Neuron (in vitro differentiated cells): ENCODE measurements around the gene TELO2.

ENCODE experiments used
- H2AFZ ChIP-seq: one replicate; pipeline ENCODE4 v1.6.1; 2013; ENCODE audit warnings: low read depth, mild to moderate bottlenecking, inconsistent platforms, low read length, moderate library complexity
- H3K27me3 ChIP-seq: one replicate; pipeline ENCODE4 v1.6.1; 2013; ENCODE audit warnings: low read length; ENCODE audit not compliant: insufficient read depth
- H3K36me3 ChIP-seq: one replicate; pipeline ENCODE4 v1.6.1; 2013; ENCODE audit warnings: low read length; ENCODE audit not compliant: insufficient read depth
- H3K4me1 ChIP-seq: one replicate; pipeline ENCODE4 v1.6.1; 2013; ENCODE audit warnings: low read length; ENCODE audit not compliant: insufficient read depth
- H3K4me3 ChIP-seq: 2 replicates; pipeline ENCODE4 v1.5.1; 2013; ENCODE audit warnings: mild to moderate bottlenecking, low read length, moderate library complexity
- H3K9me3 ChIP-seq: one replicate; pipeline ENCODE4 v1.6.1; 2013; ENCODE audit warnings: low read length

Gene TELO2

DNA sequence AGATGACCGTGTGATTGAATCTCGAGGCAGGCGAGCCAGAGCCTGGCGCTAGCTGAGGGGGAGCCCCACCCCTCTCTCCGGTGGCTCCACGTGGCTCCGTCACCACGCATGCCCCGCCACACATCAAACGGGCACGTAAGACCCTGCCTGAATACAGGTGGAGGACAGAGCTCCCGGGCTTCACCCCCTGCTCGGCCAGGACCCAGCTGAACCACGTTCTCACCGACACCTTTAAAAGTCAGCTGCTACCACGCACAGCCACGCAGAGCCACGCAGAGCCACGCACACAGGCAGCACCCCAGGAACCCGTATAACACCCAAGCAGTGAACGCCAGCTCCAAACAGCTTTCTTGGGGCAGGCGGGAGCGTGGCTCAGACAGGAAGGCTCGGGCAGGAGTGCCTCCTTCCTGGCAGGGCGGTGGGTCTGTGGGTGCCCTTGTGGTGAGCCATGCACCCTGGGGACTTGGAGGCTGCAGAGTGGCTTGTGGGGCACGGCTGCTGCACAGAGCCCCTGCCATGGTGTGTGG is 44.7 kb downstream of the TELO2 start:
- Histone ChIP-seq H3K4me3 (no peak overlapping the region), H3K9me3 (no peaks in the 10 kb centered on the region), H3K36me3 (peaks cover 3% of the 10 kb centered on the region), H3K4me1 (no peaks in the 10 kb centered on the region), H3K27me3 (no peaks in the 10 kb centered on the region), H2AFZ (no peak overlapping the region)

GRCh38 chr16:1538804-1539520 is 45.8 kb downstream of the TELO2 start:
- Histone ChIP-seq H3K36me3 (peaks cover 3% of the 10 kb centered on the region), H3K4me1 (no peaks in the 10 kb centered on the region), H3K9me3 (no peaks in the 10 kb centered on the region), H3K4me3 (no peak overlapping the region), H2AFZ (no peak overlapping the region), H3K27me3 (no peaks in the 10 kb centered on the region)

- Histone ChIP-seq H3K36me3 (peaks cover 3% of the 10 kb centered on the region), H2AFZ (no peak overlapping the region), H3K27me3 (no peaks in the 10 kb centered on the region), H3K9me3 (no peaks in the 10 kb centered on the region), H3K4me1 (no peaks in the 10 kb centered on the region), H3K4me3 (no peak overlapping the region)
Measured at GRCh38 chr16:1539720-1540555, 46.8 kb downstream of the TELO2 start.

GRCh38 chr16:1540556-1540855 is 47.3 kb downstream of the TELO2 start:
- Histone ChIP-seq H3K4me1 (no peaks in the 10 kb centered on the region), H3K27me3 (no peaks in the 10 kb centered on the region), H3K4me3 (no peak overlapping the region), H3K36me3 (peaks cover 3% of the 10 kb centered on the region), H3K9me3 (no peaks in the 10 kb centered on the region), H2AFZ (no peak overlapping the region)

DNA sequence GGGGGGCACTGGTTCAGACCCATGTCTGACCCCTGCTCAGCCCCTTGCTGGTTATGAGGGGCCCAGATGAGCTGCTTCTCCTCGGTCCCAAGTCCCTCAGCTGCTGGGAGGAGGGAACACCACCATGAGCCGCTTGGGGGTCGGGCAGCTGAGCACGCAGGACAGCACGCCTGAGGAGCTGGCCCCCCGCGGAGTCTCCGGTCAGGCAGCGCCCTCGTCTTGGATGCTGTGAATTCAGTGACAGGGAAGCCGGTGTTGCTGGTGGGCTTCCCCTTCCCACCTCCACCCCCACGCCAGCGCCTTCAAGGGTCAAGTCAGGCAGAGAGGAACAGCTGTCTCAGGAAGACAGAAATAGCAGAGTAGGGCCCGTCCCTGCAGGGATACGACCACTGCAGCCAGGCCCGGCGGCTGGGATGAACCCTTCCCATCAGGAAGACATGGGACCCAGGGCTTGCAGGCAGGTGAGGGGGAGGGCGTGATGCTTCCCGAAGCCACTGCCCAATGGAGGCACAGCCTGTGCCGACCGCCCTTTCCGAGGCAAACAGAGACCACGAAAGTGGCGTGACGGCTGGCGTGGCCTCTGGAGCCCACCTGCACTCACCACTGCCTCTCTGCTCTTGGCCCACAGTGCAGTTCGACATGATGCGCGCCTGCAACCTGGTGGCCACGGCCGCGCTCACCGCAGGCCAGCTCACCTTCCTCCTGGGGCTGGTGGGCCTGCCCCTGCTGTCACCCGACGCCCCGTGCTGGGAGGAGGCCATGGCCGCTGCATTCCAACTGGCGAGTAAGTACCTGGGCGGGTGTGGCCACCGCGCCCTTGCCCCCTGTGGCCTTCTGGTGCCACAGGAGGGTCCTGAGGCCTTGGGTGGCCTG is 48.4 kb downstream of the TELO2 start:
- Histone ChIP-seq H3K4me3 (no peak overlapping the region), H3K4me1 (no peaks in the 10 kb centered on the region), H3K36me3 (peaks cover 3% of the 10 kb centered on the region), H3K27me3 (no peaks in the 10 kb centered on the region), H2AFZ (no peak overlapping the region), H3K9me3 (no peaks in the 10 kb centered on the region)

DNA sequence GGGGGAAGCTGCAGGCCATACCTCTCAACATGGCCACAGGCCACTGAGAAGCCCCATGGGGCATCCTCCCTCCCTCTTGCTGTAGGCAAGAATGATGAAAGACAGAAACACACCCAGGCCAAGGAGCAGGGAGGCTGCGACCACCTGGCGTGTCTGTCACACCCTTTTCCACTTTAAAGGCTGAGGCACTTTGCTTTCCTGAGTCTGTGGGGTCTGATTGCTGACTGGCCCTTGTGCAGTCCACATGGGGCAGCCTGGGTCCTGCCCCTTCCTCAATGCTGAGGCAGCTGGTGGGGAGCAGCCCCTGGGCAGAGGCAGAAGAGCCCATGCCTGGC is 49.0 kb downstream of the TELO2 start:
- Histone ChIP-seq H3K9me3 (no peaks in the 10 kb centered on the region), H2AFZ (no peak overlapping the region), H3K4me3 (no peak overlapping the region), H3K36me3 (peaks cover 7% of the 10 kb centered on the region), H3K27me3 (no peaks in the 10 kb centered on the region), H3K4me1 (no peaks in the 10 kb centered on the region)

- Histone ChIP-seq H3K4me3 (no peak overlapping the region), H3K27me3 (no peaks in the 10 kb centered on the region), H3K4me1 (no peaks in the 10 kb centered on the region), H3K9me3 (no peaks in the 10 kb centered on the region), H2AFZ (no peak overlapping the region), H3K36me3 (peaks cover 8% of the 10 kb centered on the region)
Measured at GRCh38 chr16:1542533-1542932, 49.4 kb downstream of the TELO2 start.

GRCh38 chr16:1543085-1543896 is 50.1 kb downstream of the TELO2 start:
- Histone ChIP-seq H3K27me3 (no peaks in the 10 kb centered on the region), H3K4me3 (no peak overlapping the region), H2AFZ (no peak overlapping the region), H3K9me3 (no peaks in the 10 kb centered on the region), H3K36me3 (peaks cover 8% of the 10 kb centered on the region), H3K4me1 (no peaks in the 10 kb centered on the region)

DNA sequence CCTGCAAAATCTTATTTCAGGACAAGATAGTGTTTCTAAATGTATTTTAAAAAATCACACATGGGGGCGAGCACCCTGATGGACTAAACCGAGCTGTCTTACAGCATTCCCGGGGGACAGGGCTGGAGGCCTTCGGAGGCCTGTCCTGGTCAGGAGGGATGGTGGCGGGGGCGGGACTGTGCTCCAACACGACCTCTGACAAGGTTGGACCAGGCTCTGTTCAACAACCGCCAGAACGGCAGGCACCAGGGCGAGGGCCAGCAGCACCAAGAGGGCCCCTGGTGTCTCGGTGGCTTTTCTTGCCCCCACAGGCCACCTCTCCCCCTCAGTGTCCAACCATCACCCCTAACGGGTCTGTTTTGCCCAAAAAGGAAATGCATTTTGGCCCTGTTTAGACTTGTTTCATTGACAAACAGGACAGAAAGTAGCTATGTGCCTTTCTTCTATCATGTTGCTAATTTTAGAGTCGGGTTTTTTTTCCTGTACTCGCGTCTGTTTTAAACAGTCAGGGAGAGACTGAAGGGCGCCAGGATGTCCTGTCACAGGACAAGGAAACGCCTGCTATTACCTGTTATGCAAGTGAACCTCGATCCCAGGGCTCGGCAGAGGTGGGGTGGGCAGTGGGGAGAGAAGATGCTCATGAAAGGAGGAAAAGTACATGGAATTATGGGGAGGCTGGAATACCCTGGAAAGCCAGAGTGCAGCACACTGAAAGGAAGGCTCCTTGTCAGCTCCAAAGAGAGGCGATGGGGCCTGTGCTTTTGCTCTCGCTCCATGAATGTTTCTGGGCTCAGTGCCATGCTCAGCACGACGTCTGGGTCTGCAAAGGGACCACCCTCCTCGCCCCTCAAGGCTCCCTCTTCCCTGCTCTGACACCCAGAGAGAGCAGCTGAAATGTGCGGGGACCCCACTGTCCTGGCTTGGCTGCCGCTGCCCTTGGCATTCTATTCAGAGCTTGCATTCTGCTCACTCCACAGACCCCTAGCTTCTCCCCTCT is 52.2 kb downstream of the TELO2 start:
- Histone ChIP-seq H3K9me3 (no peaks in the 10 kb centered on the region), H3K4me3 (no peak overlapping the region), H3K36me3 (peaks cover 5% of the 10 kb centered on the region), H2AFZ (no peak overlapping the region), H3K27me3 (no peaks in the 10 kb centered on the region), H3K4me1 (no peaks in the 10 kb centered on the region)

DNA sequence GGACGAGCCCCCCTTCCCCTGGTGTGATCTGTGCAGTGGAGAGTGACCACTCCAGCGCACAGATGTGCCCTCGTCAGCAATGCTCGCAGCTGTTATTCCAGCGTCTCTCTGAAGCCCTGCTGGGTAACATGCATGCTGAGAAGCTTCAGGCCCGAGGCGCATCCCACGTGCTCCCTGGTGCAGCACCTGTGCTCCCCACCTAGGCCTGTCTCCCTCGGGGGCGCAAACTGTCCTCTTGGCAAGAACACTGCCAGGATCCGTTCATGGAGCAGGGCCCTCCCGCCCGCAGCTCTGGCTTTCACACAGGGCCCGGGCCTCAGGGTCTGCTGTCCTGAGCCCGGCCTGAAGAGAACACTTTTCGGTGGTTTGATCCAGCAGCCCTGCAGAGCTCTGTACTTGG is 53.3 kb downstream of the TELO2 start:
- Histone ChIP-seq H3K36me3 (peaks cover 9% of the 10 kb centered on the region), H2AFZ (no peak overlapping the region), H3K9me3 (no peaks in the 10 kb centered on the region), H3K4me1 (no peaks in the 10 kb centered on the region), H3K4me3 (no peak overlapping the region), H3K27me3 (no peaks in the 10 kb centered on the region)

DNA sequence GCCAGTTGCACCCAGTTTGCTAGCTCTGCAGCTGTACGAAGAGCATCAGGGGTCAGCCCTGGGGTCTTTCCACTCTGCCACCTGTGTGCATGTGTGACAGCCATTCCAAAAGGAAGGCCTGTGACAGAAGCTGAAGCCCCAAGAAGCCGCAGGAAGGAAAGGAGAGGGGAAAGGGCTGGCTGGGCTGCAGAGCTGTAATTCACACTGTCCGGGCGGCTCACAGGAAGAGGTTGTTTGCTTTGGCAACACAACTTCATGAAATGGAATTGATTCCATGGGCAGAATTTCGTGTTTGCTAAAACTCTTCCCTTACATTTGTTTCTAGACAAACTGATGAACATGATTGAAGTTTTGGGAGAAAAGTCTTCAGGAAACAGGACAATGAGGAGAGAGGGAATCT is 55.1 kb downstream of the TELO2 start:
- H3K9me3 ChIP-seq, result no peaks in the 10 kb centered on the region
- no peaks in the 10 kb centered on the region for H3K27me3 ChIP-seq
- H3K4me1 ChIP-seq, result no peaks in the 10 kb centered on the region
- no peak overlapping the region for H3K4me3 ChIP-seq
- no peak overlapping the region for H2AFZ ChIP-seq
- H3K36me3 ChIP-seq, result peaks cover 17% of the 10 kb centered on the region
